GM21717 (cell line): ENCODE results near the gene MYBPHL.

Experiments
- ATAC-seq: cut with Tn5 transposase; IDR thresholded peaks from one replicate; pipeline ENCODE4 v1.9.1; 2021; ENCODE audit warnings: mild to moderate bottlenecking, moderate library complexity; ENCODE audit not compliant: unreplicated experiment

Gene MYBPHL

DNA sequence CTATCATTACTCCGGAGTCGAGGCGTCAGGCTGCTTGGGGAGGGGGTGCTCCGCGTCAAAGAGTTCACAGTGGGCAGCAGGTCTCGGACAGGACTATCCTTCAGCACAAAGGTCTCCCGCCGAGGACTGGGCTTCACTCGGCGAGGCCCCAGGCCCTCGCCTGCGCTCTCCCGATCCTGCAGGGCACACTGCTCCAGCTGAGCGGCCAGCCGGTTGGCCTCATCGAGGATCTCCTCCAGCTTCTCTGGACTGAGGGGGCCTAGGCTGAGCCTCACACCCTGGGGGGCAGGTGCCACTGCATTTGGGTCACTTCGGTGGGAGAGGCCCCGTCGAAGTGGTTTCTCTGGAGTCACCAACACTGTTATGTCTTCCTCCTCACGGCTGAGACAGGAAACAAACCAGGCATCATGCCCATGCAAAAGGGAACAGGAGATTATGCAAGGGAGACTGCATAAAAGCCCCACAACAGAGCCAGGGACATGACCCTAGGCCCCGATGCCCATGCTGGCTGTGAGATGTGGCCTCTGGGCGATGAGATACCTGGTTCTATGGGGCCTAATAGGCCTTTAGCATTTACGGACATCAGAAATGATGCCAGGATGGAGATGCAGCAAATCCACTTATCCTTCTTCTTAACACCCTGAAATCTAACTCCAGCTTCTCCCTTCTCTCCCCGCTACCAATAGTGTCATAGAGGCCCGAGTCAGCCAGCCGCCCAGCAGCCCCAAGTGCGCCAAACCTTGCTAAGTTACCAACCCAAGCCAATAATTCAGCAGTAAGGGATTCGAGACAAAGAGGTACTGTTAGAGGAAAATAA is 24.9 kb downstream of the MYBPHL start:
- ATAC-seq, result no peak

- no peak for ATAC-seq
These were observed 25.9 kb downstream of the MYBPHL start for GRCh38 chr1:109280862-109281261.

GRCh38 chr1:109279615-109280278 is 27.1 kb downstream of the MYBPHL start:
- ATAC-seq, result no peak

DNA sequence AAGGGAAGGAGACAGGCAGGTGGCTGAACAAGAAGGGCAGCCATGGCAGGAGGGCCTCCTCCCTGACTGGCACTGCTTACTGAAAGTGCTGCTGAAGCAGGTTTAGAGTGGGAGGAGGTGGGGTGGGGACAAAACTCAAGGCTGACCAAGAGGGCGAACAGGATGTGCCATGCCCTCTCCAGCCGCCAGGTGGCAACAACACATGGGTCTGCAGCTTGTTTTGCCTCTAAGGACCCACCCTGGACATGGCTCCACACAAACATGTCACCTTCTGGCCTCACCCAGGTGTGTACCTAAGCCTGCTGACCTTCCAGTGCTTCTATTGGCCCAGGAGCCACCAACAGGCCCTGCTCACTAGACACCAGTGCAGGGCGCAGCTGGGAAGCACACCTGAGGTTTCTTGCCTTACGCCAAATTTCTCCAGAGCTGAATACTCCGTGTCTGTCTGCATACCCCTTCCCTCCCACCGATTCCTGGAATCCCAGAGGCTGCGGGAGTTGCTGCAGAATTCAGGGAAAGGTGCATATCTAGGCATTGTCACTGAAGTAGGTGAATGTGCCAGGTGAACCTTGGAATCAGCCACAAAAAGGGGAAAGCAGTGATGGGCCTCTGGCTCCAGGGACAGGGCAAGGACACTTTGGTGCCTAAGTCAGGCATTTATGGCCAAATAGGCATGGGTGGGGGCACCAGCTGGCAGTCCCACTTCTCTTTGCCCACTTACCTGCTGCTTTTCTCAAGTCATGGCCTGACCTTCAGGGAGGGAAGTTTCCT is 29.2 kb downstream of the MYBPHL start:
- ATAC-seq, result peak; percentile 62

DNA sequence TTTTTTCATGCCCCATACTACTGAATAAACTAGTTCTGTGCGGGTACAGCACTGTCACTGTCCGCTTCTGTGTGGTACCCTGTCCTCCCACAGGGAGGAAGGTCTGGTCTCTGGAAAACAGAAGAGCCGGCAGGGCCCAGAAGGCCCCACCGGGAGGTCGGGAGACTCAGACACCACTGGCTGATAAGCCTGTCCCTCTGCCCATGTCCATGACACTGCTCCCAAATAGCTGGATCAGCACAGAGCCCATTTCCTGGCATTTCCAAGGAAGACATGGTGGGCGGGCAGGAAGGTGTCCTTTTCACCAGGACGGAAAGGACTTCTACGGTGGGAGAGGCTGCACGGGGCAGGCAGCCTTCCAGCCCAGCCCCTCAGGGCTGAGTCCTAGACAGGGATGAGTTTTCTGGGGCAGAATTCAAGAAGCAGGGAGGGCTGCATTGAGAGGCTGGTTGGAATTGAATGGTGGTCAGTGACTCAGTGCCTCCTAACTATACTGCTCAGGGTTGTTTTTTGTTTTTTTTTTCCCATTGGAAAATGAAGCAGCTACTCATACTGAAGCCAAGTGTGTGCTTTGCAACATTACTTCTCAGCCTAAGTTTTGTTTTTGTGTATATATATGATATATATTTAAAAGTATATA is 31.0 kb downstream of the MYBPHL start:
- ATAC-seq, result no peak

DNA sequence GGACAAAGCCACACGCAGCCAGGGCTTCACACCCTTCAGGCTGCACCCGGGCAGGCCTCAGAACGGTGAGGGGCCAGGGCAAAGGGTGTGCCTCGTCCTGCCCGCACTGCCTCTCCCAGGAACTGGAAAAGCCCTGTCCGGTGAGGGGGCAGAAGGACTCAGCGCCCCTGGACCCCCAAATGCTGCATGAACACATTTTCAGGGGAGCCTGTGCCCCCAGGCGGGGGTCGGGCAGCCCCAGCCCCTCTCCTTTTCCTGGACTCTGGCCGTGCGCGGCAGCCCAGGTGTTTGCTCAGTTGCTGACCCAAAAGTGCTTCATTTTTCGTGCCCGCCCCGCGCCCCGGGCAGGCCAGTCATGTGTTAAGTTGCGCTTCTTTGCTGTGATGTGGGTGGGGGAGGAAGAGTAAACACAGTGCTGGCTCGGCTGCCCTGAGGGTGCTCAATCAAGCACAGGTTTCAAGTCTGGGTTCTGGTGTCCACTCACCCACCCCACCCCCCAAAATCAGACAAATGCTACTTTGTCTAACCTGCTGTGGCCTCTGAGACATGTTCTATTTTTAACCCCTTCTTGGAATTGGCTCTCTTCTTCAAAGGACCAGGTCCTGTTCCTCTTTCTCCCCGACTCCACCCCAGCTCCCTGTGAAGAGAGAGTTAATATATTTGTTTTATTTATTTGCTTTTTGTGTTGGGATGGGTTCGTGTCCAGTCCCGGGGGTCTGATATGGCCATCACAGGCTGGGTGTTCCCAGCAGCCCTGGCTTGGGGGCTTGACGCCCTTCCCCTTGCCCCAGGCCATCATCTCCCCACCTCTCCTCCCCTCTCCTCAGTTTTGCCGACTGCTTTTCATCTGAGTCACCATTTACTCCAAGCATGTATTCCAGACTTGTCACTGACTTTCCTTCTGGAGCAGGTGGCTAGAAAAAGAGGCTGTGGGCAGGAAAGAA is 32.0 kb downstream of the MYBPHL start:
- ATAC-seq, result no peak

- ATAC-seq, result no peak
These were observed 33.1 kb downstream of the MYBPHL start for GRCh38 chr1:109273570-109274288.

- ATAC-seq, result no peak
These were observed 33.8 kb downstream of the MYBPHL start for GRCh38 chr1:109272831-109273547.

- no peak for ATAC-seq
These were observed 34.6 kb downstream of the MYBPHL start for GRCh38 chr1:109272021-109272799.

DNA sequence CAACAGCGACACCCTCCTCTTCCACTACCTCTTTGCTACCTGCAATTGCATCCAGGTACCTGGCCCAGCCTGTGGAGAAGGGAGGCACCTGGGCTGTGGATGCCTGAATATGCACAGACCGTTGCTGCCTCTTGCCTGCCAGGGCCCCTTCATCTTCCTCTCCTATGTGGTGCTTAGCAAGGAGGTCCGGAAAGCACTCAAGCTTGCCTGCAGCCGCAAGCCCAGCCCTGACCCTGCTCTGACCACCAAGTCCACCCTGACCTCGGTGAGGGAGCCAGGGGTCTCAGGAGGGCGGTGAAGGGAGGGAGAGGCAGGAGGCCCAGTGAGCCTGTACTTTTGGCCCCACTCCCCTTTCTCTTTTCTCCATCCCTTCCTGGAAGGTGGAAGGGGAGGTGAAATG is 35.4 kb downstream of the MYBPHL start:
- ATAC-seq, result no peak

GRCh38 chr1:109270623-109271317 is 36.0 kb downstream of the MYBPHL start:
- ATAC-seq, result no peak

DNA sequence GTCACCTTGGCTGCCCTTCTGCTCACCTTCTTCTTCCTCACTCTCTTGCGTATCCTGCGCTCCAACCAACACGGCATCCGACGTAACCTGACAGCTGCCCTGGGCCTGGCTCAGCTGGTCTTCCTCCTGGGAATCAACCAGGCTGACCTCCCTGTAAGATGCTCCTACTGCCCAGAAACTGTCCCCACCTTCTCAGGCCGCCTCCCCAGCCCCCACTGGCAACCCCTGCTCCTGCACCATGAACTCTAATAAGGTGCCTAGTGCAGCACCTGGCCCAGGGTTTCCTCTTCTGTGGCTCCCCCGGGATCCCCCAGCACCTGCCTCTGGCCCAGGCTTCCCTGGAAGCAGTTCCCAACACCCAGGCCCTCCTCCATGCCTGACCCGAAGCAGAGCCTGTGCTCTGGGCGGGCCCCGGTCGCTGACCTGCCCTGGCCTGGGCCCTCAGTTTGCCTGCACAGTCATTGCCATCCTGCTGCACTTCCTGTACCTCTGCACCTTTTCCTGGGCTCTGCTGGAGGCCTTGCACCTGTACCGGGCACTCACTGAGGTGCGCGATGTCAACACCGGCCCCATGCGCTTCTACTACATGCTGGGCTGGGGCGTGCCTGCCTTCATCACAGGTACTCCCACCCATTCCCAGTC is 36.7 kb downstream of the MYBPHL start:
- ATAC-seq, result no peak

DNA sequence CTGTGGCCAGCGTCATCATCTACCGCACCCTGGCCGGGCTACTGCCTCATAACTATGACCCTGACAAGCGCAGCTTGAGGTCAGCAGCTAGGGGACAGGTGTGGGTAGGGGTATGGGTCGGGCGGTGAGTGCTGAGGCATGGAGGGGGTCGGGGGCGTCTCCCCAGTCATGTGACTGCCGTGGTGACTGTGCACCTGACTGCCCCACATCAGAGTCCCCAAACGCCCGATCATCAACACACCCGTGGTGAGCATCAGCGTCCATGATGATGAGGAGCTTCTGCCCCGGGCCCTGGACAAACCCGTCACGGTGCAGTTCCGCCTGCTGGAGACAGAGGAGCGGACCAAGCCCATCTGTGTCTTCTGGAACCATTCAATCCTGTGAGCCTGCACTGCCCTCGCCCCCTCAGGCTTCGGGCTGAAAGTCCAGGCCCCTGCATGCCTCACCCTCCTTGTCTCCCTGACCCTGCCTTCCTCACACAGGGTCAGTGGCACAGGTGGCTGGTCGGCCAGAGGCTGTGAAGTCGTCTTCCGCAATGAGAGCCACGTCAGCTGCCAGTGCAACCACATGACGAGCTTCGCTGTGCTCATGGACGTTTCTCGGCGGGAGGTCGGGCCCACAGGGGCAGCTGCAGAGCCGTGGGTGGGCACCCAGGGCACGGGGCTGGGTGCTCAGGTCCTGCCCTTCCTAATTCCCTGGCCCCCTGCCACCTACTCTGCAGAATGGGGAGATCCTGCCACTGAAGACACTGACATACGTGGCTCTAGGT is 37.4 kb downstream of the MYBPHL start:
- no peak for ATAC-seq

- ATAC-seq, result no peak
These were observed 38.2 kb downstream of the MYBPHL start for GRCh38 chr1:109268431-109269211.

DNA sequence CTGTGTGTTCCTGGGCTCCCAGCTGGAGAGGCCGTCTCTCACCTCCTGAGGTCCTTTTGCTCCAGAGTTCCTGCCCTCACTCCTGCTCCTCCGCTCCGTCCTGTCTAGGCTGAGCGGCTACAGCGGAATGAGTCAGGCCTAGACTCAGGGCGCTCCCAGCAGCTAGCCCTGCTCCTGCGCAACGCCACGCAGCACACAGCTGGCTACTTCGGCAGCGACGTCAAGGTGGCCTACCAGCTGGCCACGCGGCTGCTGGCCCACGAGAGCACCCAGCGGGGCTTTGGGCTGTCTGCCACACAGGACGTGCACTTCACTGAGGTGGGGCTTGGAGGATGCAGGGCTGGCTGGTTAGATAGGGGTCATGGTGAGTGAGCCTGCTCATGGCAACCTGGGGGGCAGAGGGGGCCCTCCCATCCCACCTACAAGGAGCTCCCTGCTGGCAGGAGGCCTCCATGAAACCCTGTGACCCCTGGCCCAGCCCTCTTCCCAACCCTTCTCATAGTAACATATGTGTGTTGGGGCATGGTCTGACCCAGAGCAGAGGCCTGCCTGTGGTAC is 39.0 kb downstream of the MYBPHL start:
- no peak for ATAC-seq
